Neural cell (in vitro differentiated cells): ENCODE results near the gene LMLN. TPM values are rescaled to one million over a fixed set of nuclear protein-coding genes. Genes with fewer than 3 reads are reported as not detected.

Experiments used
- H2AFZ ChIP-seq: fragments of 200-600, 300-800 bp; sonication (generic), shearing (Covaris generic); 2 replicates; pipeline ENCODE4 v1.6.0; 2014; ENCODE audit warnings: low read depth, mild to moderate bottlenecking, antibody characterized with exemption, low read length, moderate library complexity
- H3F3A ChIP-seq: fragments of 200-600 bp; shearing (Covaris generic); 2 replicates; pipeline ENCODE4 v1.6.1; 2016; ENCODE audit warnings: mild to moderate bottlenecking, moderate library complexity, mixed read lengths, antibody characterized with exemption, low read length; ENCODE audit not compliant: insufficient read depth, poor library complexity, severe bottlenecking
- H3K27ac ChIP-seq: fragments of 200-600, 300-800 bp; sonication (generic), shearing (Covaris generic); 2 replicates; pipeline ENCODE4 v1.5.1; 2014; ENCODE audit warnings: mild to moderate bottlenecking, low read length, moderate library complexity
- H3K27me3 ChIP-seq: fragments of 300-800, 200-600 bp; sonication (generic), shearing (Covaris generic); 2 replicates; pipeline ENCODE4 v1.6.0; 2014; ENCODE audit warnings: mild to moderate bottlenecking, low read depth, low read length, moderate library complexity; ENCODE audit not compliant: insufficient read depth
- H3K36me3 ChIP-seq: fragments of 300-800, 200-600 bp; sonication (generic), shearing (Covaris generic); 2 replicates; pipeline ENCODE4 v1.5.1; 2014; ENCODE audit warnings: mild to moderate bottlenecking, antibody characterized with exemption, low read length, moderate library complexity; ENCODE audit not compliant: insufficient read depth
- H3K4me2 ChIP-seq: fragments of 300-800, 200-600 bp; sonication (generic), shearing (Covaris generic); 2 replicates; pipeline ENCODE4 v1.6.0; 2014; ENCODE audit warnings: mild to moderate bottlenecking, low read length
- H3K4me3 ChIP-seq: fragments of 300-800, 200-600 bp; sonication (generic), shearing (Covaris generic); 2 replicates; pipeline ENCODE4 v1.5.1; 2014; ENCODE audit warnings: mild to moderate bottlenecking, low read length, moderate library complexity
- H3K79me2 ChIP-seq: fragments of 200-600 bp; shearing (Covaris generic); replicated peaks from 2 replicates; pipeline ENCODE4 v1.6.0; 2014; ENCODE audit warnings: mild to moderate bottlenecking, low read length, moderate library complexity; ENCODE audit not compliant: insufficient read depth
- H3K9ac ChIP-seq: fragments of 300-800, 200-600 bp; sonication (generic), shearing (Covaris generic); 2 replicates; pipeline ENCODE4 v1.6.1; 2016; ENCODE audit warnings: mild to moderate bottlenecking, low read length, mixed read lengths
- H3K9me2 ChIP-seq: fragments of 200-600 bp; shearing (Covaris generic); 2 replicates; pipeline ENCODE4 v1.6.1; 2016; ENCODE audit warnings: mild to moderate bottlenecking, low read length, mixed read lengths; ENCODE audit not compliant: insufficient read depth
- H3K9me3 ChIP-seq: fragments of 200-600, 300-800 bp; sonication (generic), shearing (Covaris generic); 2 replicates; pipeline ENCODE4 v1.6.1; 2016; ENCODE audit warnings: mild to moderate bottlenecking, mixed run types, low read length, moderate library complexity, mixed read lengths
- H4K20me1 ChIP-seq: fragments of 200-600 bp; shearing (Covaris generic); 2 replicates; pipeline ENCODE4 v1.6.1; 2016; ENCODE audit warnings: mild to moderate bottlenecking, mixed run types; ENCODE audit not compliant: insufficient read depth
- EP300 ChIP-seq: fragments of 450-650 bp; conservative IDR thresholded peaks from 2 replicates; pipeline ENCODE4 v1.6.1; 2014; ENCODE audit warnings: antibody characterized with exemption, mild to moderate bottlenecking, moderate library complexity; ENCODE audit not compliant: poor library complexity, severe bottlenecking
- EZH2 ChIP-seq: fragments of 200-600, 300-800 bp; shearing (Covaris generic), sonication (generic); IDR thresholded peaks from 2 replicates; pipeline ENCODE4 v1.6.1; 2014; ENCODE audit warnings: antibody characterized with exemption, low read length, borderline replicate concordance, mild to moderate bottlenecking; ENCODE audit not compliant: insufficient read depth, poor library complexity, severe bottlenecking
- MXI1 ChIP-seq: fragments of 450-650 bp; conservative IDR thresholded peaks from 2 replicates; pipeline ENCODE4 v1.6.1; 2014; ENCODE audit warnings: antibody characterized with exemption, mild to moderate bottlenecking; ENCODE audit not compliant: poor library complexity, severe bottlenecking
- POLR2AphosphoS5 ChIP-seq: IDR thresholded peaks from 2 replicates; pipeline ENCODE4 v1.6.1; 2012
- RAD21 ChIP-seq: fragments of 450-650 bp; conservative IDR thresholded peaks from 2 replicates; pipeline ENCODE4 v1.6.1; 2014; ENCODE audit warnings: antibody characterized with exemption, mild to moderate bottlenecking, moderate library complexity
- SMC3 ChIP-seq: fragments of 450-650 bp; conservative IDR thresholded peaks from 2 replicates; pipeline ENCODE4 v1.6.1; 2014; ENCODE audit warnings: antibody characterized with exemption, mild to moderate bottlenecking, moderate library complexity; ENCODE audit not compliant: poor library complexity
- TAF1 ChIP-seq: IDR thresholded peaks from 2 replicates; pipeline ENCODE4 v1.6.1; 2012; ENCODE audit warnings: low read depth
- polyA plus RNA-seq: library from polyadenylated mRNA; depleted of rRNA; stranded (reverse); fragments of >200 nt; gene quantifications from 2 replicates; pipeline ENCODE4 v1.2.3, GENCODE V29; 2014
- TF ChIP-seq, protein P1 (sequence below): fragments of 450-650 bp; IDR thresholded peaks from 2 replicates; pipeline ENCODE4 v1.5.1; 2014; ENCODE audit warnings: antibody characterized with exemption, mild to moderate bottlenecking, moderate library complexity; ENCODE audit not compliant: poor library complexity, severe bottlenecking
- TF ChIP-seq, protein P2 (sequence below): IDR thresholded peaks from 2 replicates; pipeline ENCODE4 v1.6.1; 2012; ENCODE audit warnings: borderline replicate concordance

LMLN gene
- polyA plus RNA-seq, 1 donor from 2014 or later: 3.1 TPM

DNA sequence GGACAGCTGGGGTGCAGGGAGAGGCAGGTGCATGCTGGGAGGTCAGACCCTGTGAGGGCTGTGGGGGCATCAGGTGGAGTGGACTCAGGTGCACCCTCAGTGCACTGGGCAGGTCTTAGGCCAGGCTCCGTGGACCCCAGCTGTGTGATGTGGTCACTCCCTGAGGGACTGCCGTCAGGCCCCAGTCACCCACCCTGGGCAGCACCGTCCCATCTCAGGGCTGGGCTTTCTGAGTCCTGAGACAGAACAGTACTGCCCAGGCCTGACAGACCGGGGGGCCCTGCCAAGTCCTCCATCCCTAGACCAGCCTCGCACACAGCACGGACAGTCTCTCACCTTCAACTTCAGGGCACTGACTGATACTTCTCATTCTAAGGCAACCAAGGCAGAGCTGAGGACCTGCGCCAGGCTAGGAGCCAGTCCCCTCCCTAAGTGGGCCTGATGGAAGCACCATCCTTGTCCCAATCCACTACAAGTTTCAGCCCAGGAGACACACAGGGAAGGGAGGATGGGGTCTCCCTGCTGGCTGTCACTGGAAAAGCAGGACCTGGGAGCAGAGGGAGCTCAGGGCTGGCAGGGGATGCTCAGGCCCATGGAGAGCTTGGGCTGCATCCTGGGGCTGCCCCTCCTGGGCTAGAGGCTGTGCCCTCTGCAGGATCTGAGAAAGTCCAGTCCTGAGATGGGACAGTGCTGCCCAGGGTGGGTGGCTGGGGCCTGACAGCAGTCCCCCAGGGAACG, 86.3 kb downstream of the LMLN start:
- Histone ChIP-seq H3K36me3 (no peaks in the 10 kb centered on the region), H3K27ac (no peak overlapping the region), H3K4me2 (no peak overlapping the region), H2AFZ (no peak overlapping the region), H3K4me3 (no peak overlapping the region), H3K79me2 (no peaks in the 10 kb centered on the region), H3K9ac (no peak overlapping the region), H3K9me3 (no peaks in the 10 kb centered on the region), H3F3A (no peaks in the 10 kb centered on the region), H4K20me1 (no peaks in the 10 kb centered on the region), H3K27me3 (no peaks in the 10 kb centered on the region), H3K9me2 (no peaks in the 10 kb centered on the region)
- TF ChIP-seq, protein P1, sequence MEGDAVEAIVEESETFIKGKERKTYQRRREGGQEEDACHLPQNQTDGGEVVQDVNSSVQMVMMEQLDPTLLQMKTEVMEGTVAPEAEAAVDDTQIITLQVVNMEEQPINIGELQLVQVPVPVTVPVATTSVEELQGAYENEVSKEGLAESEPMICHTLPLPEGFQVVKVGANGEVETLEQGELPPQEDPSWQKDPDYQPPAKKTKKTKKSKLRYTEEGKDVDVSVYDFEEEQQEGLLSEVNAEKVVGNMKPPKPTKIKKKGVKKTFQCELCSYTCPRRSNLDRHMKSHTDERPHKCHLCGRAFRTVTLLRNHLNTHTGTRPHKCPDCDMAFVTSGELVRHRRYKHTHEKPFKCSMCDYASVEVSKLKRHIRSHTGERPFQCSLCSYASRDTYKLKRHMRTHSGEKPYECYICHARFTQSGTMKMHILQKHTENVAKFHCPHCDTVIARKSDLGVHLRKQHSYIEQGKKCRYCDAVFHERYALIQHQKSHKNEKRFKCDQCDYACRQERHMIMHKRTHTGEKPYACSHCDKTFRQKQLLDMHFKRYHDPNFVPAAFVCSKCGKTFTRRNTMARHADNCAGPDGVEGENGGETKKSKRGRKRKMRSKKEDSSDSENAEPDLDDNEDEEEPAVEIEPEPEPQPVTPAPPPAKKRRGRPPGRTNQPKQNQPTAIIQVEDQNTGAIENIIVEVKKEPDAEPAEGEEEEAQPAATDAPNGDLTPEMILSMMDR: no peak
- TF ChIP-seq EP300: no peak
- TF ChIP-seq POLR2AphosphoS5: no peak
- no peak for TF ChIP-seq MXI1
- TF ChIP-seq SMC3: no peak
- TF ChIP-seq EZH2: no peak
- no peak for TF ChIP-seq TAF1
- TF ChIP-seq, protein P2, sequence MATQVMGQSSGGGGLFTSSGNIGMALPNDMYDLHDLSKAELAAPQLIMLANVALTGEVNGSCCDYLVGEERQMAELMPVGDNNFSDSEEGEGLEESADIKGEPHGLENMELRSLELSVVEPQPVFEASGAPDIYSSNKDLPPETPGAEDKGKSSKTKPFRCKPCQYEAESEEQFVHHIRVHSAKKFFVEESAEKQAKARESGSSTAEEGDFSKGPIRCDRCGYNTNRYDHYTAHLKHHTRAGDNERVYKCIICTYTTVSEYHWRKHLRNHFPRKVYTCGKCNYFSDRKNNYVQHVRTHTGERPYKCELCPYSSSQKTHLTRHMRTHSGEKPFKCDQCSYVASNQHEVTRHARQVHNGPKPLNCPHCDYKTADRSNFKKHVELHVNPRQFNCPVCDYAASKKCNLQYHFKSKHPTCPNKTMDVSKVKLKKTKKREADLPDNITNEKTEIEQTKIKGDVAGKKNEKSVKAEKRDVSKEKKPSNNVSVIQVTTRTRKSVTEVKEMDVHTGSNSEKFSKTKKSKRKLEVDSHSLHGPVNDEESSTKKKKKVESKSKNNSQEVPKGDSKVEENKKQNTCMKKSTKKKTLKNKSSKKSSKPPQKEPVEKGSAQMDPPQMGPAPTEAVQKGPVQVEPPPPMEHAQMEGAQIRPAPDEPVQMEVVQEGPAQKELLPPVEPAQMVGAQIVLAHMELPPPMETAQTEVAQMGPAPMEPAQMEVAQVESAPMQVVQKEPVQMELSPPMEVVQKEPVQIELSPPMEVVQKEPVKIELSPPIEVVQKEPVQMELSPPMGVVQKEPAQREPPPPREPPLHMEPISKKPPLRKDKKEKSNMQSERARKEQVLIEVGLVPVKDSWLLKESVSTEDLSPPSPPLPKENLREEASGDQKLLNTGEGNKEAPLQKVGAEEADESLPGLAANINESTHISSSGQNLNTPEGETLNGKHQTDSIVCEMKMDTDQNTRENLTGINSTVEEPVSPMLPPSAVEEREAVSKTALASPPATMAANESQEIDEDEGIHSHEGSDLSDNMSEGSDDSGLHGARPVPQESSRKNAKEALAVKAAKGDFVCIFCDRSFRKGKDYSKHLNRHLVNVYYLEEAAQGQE: no peak

DNA sequence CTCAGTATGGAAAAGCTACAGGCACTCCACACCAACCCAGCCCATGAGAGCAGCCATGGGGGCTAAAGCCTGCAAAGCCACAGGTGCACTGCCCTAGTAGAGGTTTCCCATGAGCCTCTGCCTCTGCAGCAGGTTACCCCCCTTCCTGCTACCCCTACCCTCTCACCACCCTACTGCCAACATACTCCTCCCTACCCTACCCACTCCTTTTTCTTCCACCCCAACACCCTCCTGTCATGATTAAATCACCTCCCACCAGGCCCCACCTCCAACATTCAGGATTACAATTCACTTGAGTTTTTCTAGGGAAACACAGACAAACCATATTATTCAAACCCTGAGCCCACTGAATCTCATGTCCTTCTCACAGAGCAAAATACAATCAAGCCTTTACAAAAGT, 88.4 kb downstream of the LMLN start:
- H3F3A ChIP-seq: no peaks in the 10 kb centered on the region
- H3K4me2 ChIP-seq: no peak overlapping the region
- H3K9me2 ChIP-seq: no peaks in the 10 kb centered on the region
- TF ChIP-seq EP300 (no peak), SMC3 (no peak), TAF1 (no peak), EZH2 (no peak), RAD21 (no peak), MXI1 (no peak), POLR2AphosphoS5 (no peak)
- TF ChIP-seq, protein P1: no peak
- TF ChIP-seq, protein P2: no peak
- H3K9me3 ChIP-seq: no peaks in the 10 kb centered on the region
- H2AFZ ChIP-seq: no peak overlapping the region
- H3K9ac ChIP-seq: no peak overlapping the region
- no peaks in the 10 kb centered on the region for H3K36me3 ChIP-seq
- no peaks in the 10 kb centered on the region for H3K79me2 ChIP-seq
- no peak overlapping the region for H3K4me3 ChIP-seq
- H4K20me1 ChIP-seq: no peaks in the 10 kb centered on the region
- H3K27me3 ChIP-seq: no peaks in the 10 kb centered on the region
- no peak overlapping the region for H3K27ac ChIP-seq
